Neural cell (in vitro differentiated cells): Measurements from ENCODE around the gene XPNPEP3. TPM values are rescaled to one million over a fixed set of nuclear protein-coding genes. Genes with fewer than 3 reads are reported as not detected.

Experiments
- H2AFZ ChIP-seq: fragments of 200-600, 300-800 bp; sonication (generic), shearing (Covaris generic); 2 replicates; pipeline ENCODE4 v1.6.0; 2014; ENCODE audit warnings: low read depth, mild to moderate bottlenecking, antibody characterized with exemption, low read length, moderate library complexity
- H3F3A ChIP-seq: fragments of 200-600 bp; shearing (Covaris generic); 2 replicates; pipeline ENCODE4 v1.6.1; 2016; ENCODE audit warnings: mild to moderate bottlenecking, moderate library complexity, mixed read lengths, antibody characterized with exemption, low read length; ENCODE audit not compliant: insufficient read depth, poor library complexity, severe bottlenecking
- H3K27ac ChIP-seq: fragments of 200-600, 300-800 bp; sonication (generic), shearing (Covaris generic); 2 replicates; pipeline ENCODE4 v1.5.1; 2014; ENCODE audit warnings: mild to moderate bottlenecking, low read length, moderate library complexity
- H3K27me3 ChIP-seq: fragments of 300-800, 200-600 bp; sonication (generic), shearing (Covaris generic); 2 replicates; pipeline ENCODE4 v1.6.0; 2014; ENCODE audit warnings: mild to moderate bottlenecking, low read depth, low read length, moderate library complexity; ENCODE audit not compliant: insufficient read depth
- H3K36me3 ChIP-seq: fragments of 300-800, 200-600 bp; sonication (generic), shearing (Covaris generic); 2 replicates; pipeline ENCODE4 v1.5.1; 2014; ENCODE audit warnings: mild to moderate bottlenecking, antibody characterized with exemption, low read length, moderate library complexity; ENCODE audit not compliant: insufficient read depth
- H3K4me2 ChIP-seq: fragments of 300-800, 200-600 bp; sonication (generic), shearing (Covaris generic); 2 replicates; pipeline ENCODE4 v1.6.0; 2014; ENCODE audit warnings: mild to moderate bottlenecking, low read length
- H3K4me3 ChIP-seq: fragments of 300-800, 200-600 bp; sonication (generic), shearing (Covaris generic); 2 replicates; pipeline ENCODE4 v1.5.1; 2014; ENCODE audit warnings: mild to moderate bottlenecking, low read length, moderate library complexity
- H3K79me2 ChIP-seq: fragments of 200-600 bp; shearing (Covaris generic); replicated peaks from 2 replicates; pipeline ENCODE4 v1.6.0; 2014; ENCODE audit warnings: mild to moderate bottlenecking, low read length, moderate library complexity; ENCODE audit not compliant: insufficient read depth
- H3K9ac ChIP-seq: fragments of 300-800, 200-600 bp; sonication (generic), shearing (Covaris generic); 2 replicates; pipeline ENCODE4 v1.6.1; 2016; ENCODE audit warnings: mild to moderate bottlenecking, low read length, mixed read lengths
- H3K9me2 ChIP-seq: fragments of 200-600 bp; shearing (Covaris generic); 2 replicates; pipeline ENCODE4 v1.6.1; 2016; ENCODE audit warnings: mild to moderate bottlenecking, low read length, mixed read lengths; ENCODE audit not compliant: insufficient read depth
- H3K9me3 ChIP-seq: fragments of 200-600, 300-800 bp; sonication (generic), shearing (Covaris generic); 2 replicates; pipeline ENCODE4 v1.6.1; 2016; ENCODE audit warnings: mild to moderate bottlenecking, mixed run types, low read length, moderate library complexity, mixed read lengths
- H4K20me1 ChIP-seq: fragments of 200-600 bp; shearing (Covaris generic); 2 replicates; pipeline ENCODE4 v1.6.1; 2016; ENCODE audit warnings: mild to moderate bottlenecking, mixed run types; ENCODE audit not compliant: insufficient read depth
- CTCF ChIP-seq: fragments of 450-650 bp; IDR thresholded peaks from 2 replicates; pipeline ENCODE4 v1.5.1; 2014; ENCODE audit warnings: antibody characterized with exemption, mild to moderate bottlenecking, moderate library complexity; ENCODE audit not compliant: poor library complexity, severe bottlenecking
- EP300 ChIP-seq: fragments of 450-650 bp; conservative IDR thresholded peaks from 2 replicates; pipeline ENCODE4 v1.6.1; 2014; ENCODE audit warnings: antibody characterized with exemption, mild to moderate bottlenecking, moderate library complexity; ENCODE audit not compliant: poor library complexity, severe bottlenecking
- EZH2 ChIP-seq: fragments of 200-600, 300-800 bp; shearing (Covaris generic), sonication (generic); IDR thresholded peaks from 2 replicates; pipeline ENCODE4 v1.6.1; 2014; ENCODE audit warnings: antibody characterized with exemption, low read length, borderline replicate concordance, mild to moderate bottlenecking; ENCODE audit not compliant: insufficient read depth, poor library complexity, severe bottlenecking
- MXI1 ChIP-seq: fragments of 450-650 bp; conservative IDR thresholded peaks from 2 replicates; pipeline ENCODE4 v1.6.1; 2014; ENCODE audit warnings: antibody characterized with exemption, mild to moderate bottlenecking; ENCODE audit not compliant: poor library complexity, severe bottlenecking
- POLR2AphosphoS5 ChIP-seq: IDR thresholded peaks from 2 replicates; pipeline ENCODE4 v1.6.1; 2012
- RAD21 ChIP-seq: fragments of 450-650 bp; conservative IDR thresholded peaks from 2 replicates; pipeline ENCODE4 v1.6.1; 2014; ENCODE audit warnings: antibody characterized with exemption, mild to moderate bottlenecking, moderate library complexity
- REST ChIP-seq: IDR thresholded peaks from 2 replicates; pipeline ENCODE4 v1.6.1; 2012; ENCODE audit warnings: borderline replicate concordance
- SMC3 ChIP-seq: fragments of 450-650 bp; conservative IDR thresholded peaks from 2 replicates; pipeline ENCODE4 v1.6.1; 2014; ENCODE audit warnings: antibody characterized with exemption, mild to moderate bottlenecking, moderate library complexity; ENCODE audit not compliant: poor library complexity
- TAF1 ChIP-seq: IDR thresholded peaks from 2 replicates; pipeline ENCODE4 v1.6.1; 2012; ENCODE audit warnings: low read depth
- polyA plus RNA-seq: library from polyadenylated mRNA; depleted of rRNA; stranded (reverse); fragments of >200 nt; gene quantifications from 2 replicates; pipeline ENCODE4 v1.2.3, GENCODE V29; 2014

XPNPEP3 gene
- polyA plus RNA-seq, 1 donor from 2014 or later = 5.2 TPM

GRCh38 chr22:40862013-40862412 lies 5.1 kb downstream of the XPNPEP3 start, which contains the start of gene DNAJB7:
TSS of gene DNAJB7 (minus strand) at chr22:40862113. CDS start at chr22:40861994, 119 bp downstream.
- no peaks in the 10 kb centered on the region for H3K9me3 ChIP-seq
- H3K36me3 ChIP-seq = no peaks in the 10 kb centered on the region
- H3K9ac ChIP-seq = no peak within 1 kb of the TSS
- no peak within 1 kb of the TSS for H3K4me2 ChIP-seq
- H3K4me3 ChIP-seq = no peak within 1 kb of the TSS
- no peak within 1 kb of the TSS for H3K27ac ChIP-seq
- H4K20me1 ChIP-seq = no peaks in the 10 kb centered on the region
- H3K9me2 ChIP-seq = no peaks in the 10 kb centered on the region
- peaks cover 4% of the 10 kb centered on the region for H3F3A ChIP-seq
- no peak within 1 kb of the TSS for H2AFZ ChIP-seq
- H3K27me3 ChIP-seq = no peaks in the 10 kb centered on the region
- H3K79me2 ChIP-seq = peaks cover 36% of the 10 kb centered on the region
- TF ChIP-seq POLR2AphosphoS5 (no peak), MXI1 (no peak), SMC3 (no peak), CTCF (no peak), RAD21 (no peak), TAF1 (no peak), EP300 (no peak), EZH2 (no peak)

- H3K9me2 ChIP-seq = no peaks in the 10 kb centered on the region
- H3K9me3 ChIP-seq = no peaks in the 10 kb centered on the region
- H3K36me3 ChIP-seq = no peaks in the 10 kb centered on the region
- H3K4me3 ChIP-seq = no peak overlapping the region
- H2AFZ ChIP-seq = no peak overlapping the region
- no peak overlapping the region for H3K4me2 ChIP-seq
- no peak overlapping the region for H3K9ac ChIP-seq
- no peaks in the 10 kb centered on the region for H4K20me1 ChIP-seq
- peaks cover 32% of the 10 kb centered on the region for H3K79me2 ChIP-seq
- H3K27me3 ChIP-seq = no peaks in the 10 kb centered on the region
- TF ChIP-seq POLR2AphosphoS5 (no peak), EZH2 (no peak), REST (no peak), MXI1 (no peak), EP300 (no peak), CTCF (no peak), SMC3 (no peak), RAD21 (no peak), TAF1 (no peak)
- no peak overlapping the region for H3K27ac ChIP-seq
- H3F3A ChIP-seq = peaks cover under 1% of the 10 kb centered on the region
Measured at GRCh38 chr22:40862537-40862936, 5.6 kb downstream of the XPNPEP3 start.
